Measurements from ENCODE around the gene ADAM12.

ADAM12 gene

GRCh38 chr10:126133906-126134656 is 254.2 kb downstream of the ADAM12 start:
- DNase-seq: no peak

GRCh38 chr10:126133082-126133620 is 255.1 kb downstream of the ADAM12 start:
- no peak for DNase-seq

- DNase-seq: no peak
Observed at GRCh38 chr10:126131341-126131740, 256.9 kb downstream of the ADAM12 start.

- no peak for DNase-seq
Observed at GRCh38 chr10:126130271-126130710, 258.0 kb downstream of the ADAM12 start.

GRCh38 chr10:126129026-126129425 is 259.3 kb downstream of the ADAM12 start:
- no peak for DNase-seq

- DNase-seq: no peak
Observed at GRCh38 chr10:126128581-126128980, 259.7 kb downstream of the ADAM12 start.

GRCh38 chr10:126127481-126128029 is 260.7 kb downstream of the ADAM12 start:
- DNase-seq: no peak

GRCh38 chr10:126126866-126127265 is 261.4 kb downstream of the ADAM12 start:
- DNase-seq: no peak

GRCh38 chr10:126126023-126126422 is 262.3 kb downstream of the ADAM12 start:
- no peak for DNase-seq

- no peak for DNase-seq
Observed at GRCh38 chr10:126124668-126125349, 263.5 kb downstream of the ADAM12 start.

- no peak for DNase-seq
Observed at GRCh38 chr10:126124046-126124445, 264.2 kb downstream of the ADAM12 start.

GRCh38 chr10:126123466-126123865 is 264.8 kb downstream of the ADAM12 start:
- no peak for DNase-seq

- DNase-seq: no peak
Observed at GRCh38 chr10:126122881-126123280, 265.4 kb downstream of the ADAM12 start.

GRCh38 chr10:126119599-126119998 is 268.7 kb downstream of the ADAM12 start:
- DNase-seq: no peak

GRCh38 chr10:126118476-126118875 is 269.8 kb downstream of the ADAM12 start:
- DNase-seq: no peak

- DNase-seq: no peak
Observed at GRCh38 chr10:126117196-126117595, 271.1 kb downstream of the ADAM12 start.

- no peak for DNase-seq
Observed at GRCh38 chr10:126115886-126116285, 272.4 kb downstream of the ADAM12 start.

GRCh38 chr10:126114884-126115555 is 273.3 kb downstream of the ADAM12 start:
- no peak for DNase-seq

GRCh38 chr10:126111516-126111915 is 276.8 kb downstream of the ADAM12 start:
- no peak for DNase-seq

GRCh38 chr10:126110489-126111180 is 277.6 kb downstream of the ADAM12 start:
- no peak for DNase-seq

GRCh38 chr10:126109893-126110292 is 278.4 kb downstream of the ADAM12 start:
- no peak for DNase-seq

- no peak for DNase-seq
Observed at GRCh38 chr10:126108693-126109092, 279.6 kb downstream of the ADAM12 start.

GRCh38 chr10:126104767-126105166 is 283.5 kb downstream of the ADAM12 start:
- no peak for DNase-seq

Measured in effector CD4-positive, alpha-beta T cell (primary cell).